ENCODE results near the gene WDR26.
"Not testable (repeated sequence)": the region's sequence is repeated elsewhere in the genome, so short reads cannot be mapped to it uniquely, and the experiment has no call there.

The WDR26 gene

DNA sequence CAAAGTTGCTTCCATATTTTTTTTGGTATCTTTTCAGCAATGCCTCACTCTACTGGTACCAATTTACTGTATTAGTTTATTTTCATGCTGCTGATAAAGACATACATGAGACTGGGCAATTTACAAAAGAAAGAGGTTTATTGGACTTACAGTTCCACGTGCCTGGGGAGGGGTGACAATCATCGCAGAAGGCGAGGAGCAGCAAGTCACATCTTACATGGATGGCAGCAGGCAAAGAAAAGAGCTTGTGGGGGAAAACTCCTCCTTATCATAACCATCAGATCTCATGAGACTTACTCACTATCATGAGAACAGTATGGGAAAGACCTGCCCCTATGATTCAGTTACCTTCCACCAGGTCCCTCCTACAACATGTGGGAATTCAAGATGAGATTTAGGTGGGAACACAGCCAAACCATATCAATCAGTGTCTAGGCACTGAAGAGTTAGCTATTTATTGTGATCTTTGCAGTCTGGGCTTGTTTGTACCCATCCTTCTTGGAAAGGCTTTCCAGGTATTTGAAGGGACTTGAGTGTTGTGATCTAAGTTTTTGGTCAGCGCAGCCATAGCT lies 46.4 kb upstream of the WDR26 start:
- not testable (repeated sequence) for DNase-seq; H3K9me3 ChIP-seq (ENCODE audit: control insufficient read depth, low read length); H2AK5ac ChIP-seq (ENCODE audit: low read length, severe bottlenecking); H3K14ac ChIP-seq (ENCODE audit: low read length in 2 of 2); H3K4me3 ChIP-seq (ENCODE audit: insufficient read depth in 1 of 2, low read depth in 1 of 2, low read length in 2 of 2); H2AFZ ChIP-seq (ENCODE audit: low read depth, low read length); H3K79me1 ChIP-seq (replicated peaks; ENCODE audit: low read length, poor library complexity, severe bottlenecking); H3K36me3 ChIP-seq (ENCODE audit: control insufficient read depth in 1 of 2, insufficient read depth in 2 of 2, low read depth in 1 of 2, low read length in 2 of 2); H4K8ac ChIP-seq (ENCODE audit: low read length); H3K9ac ChIP-seq (ENCODE audit: low read length); H4K91ac ChIP-seq (ENCODE audit: low read length); H2BK5ac ChIP-seq (ENCODE audit: low read depth, low read length, poor library complexity, severe bottlenecking); H3K23ac ChIP-seq (ENCODE audit: low read length in 2 of 2); H3K4me2 ChIP-seq (ENCODE audit: low read length, poor library complexity, severe bottlenecking); H3K27me3 ChIP-seq (ENCODE audit: control insufficient read depth in 1 of 2, insufficient read depth in 1 of 2, low read length in 2 of 2); H3K4ac ChIP-seq (ENCODE audit: low read depth in 1 of 2, low read length in 2 of 2); H2BK12ac ChIP-seq (ENCODE audit: low read length in 2 of 2); H2BK15ac ChIP-seq (ENCODE audit: low read depth, poor library complexity, severe bottlenecking); H3K27ac ChIP-seq (ENCODE audit: low read length, poor library complexity, severe bottlenecking); H3K18ac ChIP-seq (ENCODE audit: low read depth in 1 of 2, low read length in 2 of 2); H3K4me1 ChIP-seq (ENCODE audit: control insufficient read depth, insufficient read depth, low read depth, low read length); H2BK120ac ChIP-seq (ENCODE audit: low read depth, low read length)
- WGBS = 92% methylated on average over 4 of the region's 4 CpGs

DNA sequence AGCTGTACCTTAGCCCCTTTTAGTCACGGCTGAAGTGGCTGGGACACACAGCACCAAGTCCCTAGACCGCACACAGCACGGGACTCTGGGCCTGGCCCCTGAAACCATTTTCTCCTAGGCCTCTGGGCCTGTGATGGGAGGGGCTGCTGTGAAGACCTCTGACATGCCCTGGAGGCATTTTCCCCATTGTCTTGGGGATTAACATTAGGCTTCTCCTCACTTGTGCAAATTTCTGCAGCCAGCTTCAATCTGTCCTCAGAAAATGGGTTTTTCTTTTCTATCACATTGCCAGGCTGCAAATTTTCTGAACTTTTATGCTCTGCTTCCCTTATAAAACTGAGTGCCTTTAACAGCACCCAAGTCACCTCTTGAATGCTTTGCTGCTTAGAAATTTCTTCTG lies 45.6 kb upstream of the WDR26 start:
- not testable (repeated sequence) for H3K27me3 ChIP-seq (ENCODE audit: control insufficient read depth in 1 of 2, insufficient read depth in 1 of 2, low read length in 2 of 2); H3K27ac ChIP-seq (ENCODE audit: low read length, poor library complexity, severe bottlenecking); DNase-seq; H3K4me2 ChIP-seq (ENCODE audit: low read length, poor library complexity, severe bottlenecking); H3K4me3 ChIP-seq (ENCODE audit: insufficient read depth in 1 of 2, low read depth in 1 of 2, low read length in 2 of 2); H3K36me3 ChIP-seq (ENCODE audit: control insufficient read depth in 1 of 2, insufficient read depth in 2 of 2, low read depth in 1 of 2, low read length in 2 of 2); H2AFZ ChIP-seq (ENCODE audit: low read depth, low read length); H3K9me3 ChIP-seq (ENCODE audit: control insufficient read depth, low read length); H2BK5ac ChIP-seq (ENCODE audit: low read depth, low read length, poor library complexity, severe bottlenecking); H3K4ac ChIP-seq (ENCODE audit: low read depth in 1 of 2, low read length in 2 of 2); H3K14ac ChIP-seq (ENCODE audit: low read length in 2 of 2); H2BK120ac ChIP-seq (ENCODE audit: low read depth, low read length); H3K9ac ChIP-seq (ENCODE audit: low read length); H2BK12ac ChIP-seq (ENCODE audit: low read length in 2 of 2); H4K91ac ChIP-seq (ENCODE audit: low read length); H3K18ac ChIP-seq (ENCODE audit: low read depth in 1 of 2, low read length in 2 of 2); H3K4me1 ChIP-seq (ENCODE audit: control insufficient read depth, insufficient read depth, low read depth, low read length); H4K8ac ChIP-seq (ENCODE audit: low read length); H2BK15ac ChIP-seq (ENCODE audit: low read depth, poor library complexity, severe bottlenecking); H2AK5ac ChIP-seq (ENCODE audit: low read length, severe bottlenecking); H3K79me1 ChIP-seq (replicated peaks; ENCODE audit: low read length, poor library complexity, severe bottlenecking); H3K23ac ChIP-seq (ENCODE audit: low read length in 2 of 2)
- 92% methylated on average over 3 of the region's 3 CpGs for WGBS

DNA sequence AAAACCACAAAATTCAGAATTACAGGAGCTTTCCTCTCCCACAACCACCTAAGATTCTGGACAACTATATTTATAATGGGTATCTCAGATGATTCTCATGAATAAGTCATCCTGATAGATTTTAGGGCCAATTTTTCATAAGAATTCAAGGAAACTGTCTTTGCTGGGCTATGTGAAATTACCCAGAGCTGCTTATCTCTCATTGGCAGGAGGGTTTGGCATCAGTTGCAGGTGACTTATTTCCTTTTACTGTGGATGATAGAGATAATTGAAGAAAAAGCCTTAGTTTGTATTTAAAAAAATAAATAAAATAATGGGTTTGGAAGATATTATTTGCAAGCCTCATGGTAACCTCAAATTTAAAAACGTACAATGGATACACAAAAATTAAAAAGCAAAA lies 38.2 kb upstream of the WDR26 start:
- no peak overlapping the region for H2BK120ac ChIP-seq (ENCODE audit: low read depth, low read length)
- H3K23ac ChIP-seq (ENCODE audit: low read length in 2 of 2) = no peak overlapping the region
- no peaks in the 10 kb centered on the region for H3K36me3 ChIP-seq (ENCODE audit: control insufficient read depth in 1 of 2, insufficient read depth in 2 of 2, low read depth in 1 of 2, low read length in 2 of 2)
- H4K8ac ChIP-seq (ENCODE audit: low read length) = no peak overlapping the region
- no peaks in the 10 kb centered on the region for H3K27me3 ChIP-seq (ENCODE audit: control insufficient read depth in 1 of 2, insufficient read depth in 1 of 2, low read length in 2 of 2)
- no peak for DNase-seq
- no peak overlapping the region for H3K4me3 ChIP-seq (ENCODE audit: insufficient read depth in 1 of 2, low read depth in 1 of 2, low read length in 2 of 2)
- H3K9ac ChIP-seq (ENCODE audit: low read length) = no peak overlapping the region
- H2BK12ac ChIP-seq (ENCODE audit: low read length in 2 of 2) = no peak overlapping the region
- no peak overlapping the region for H2AK5ac ChIP-seq (ENCODE audit: low read length, severe bottlenecking)
- no peaks in the 10 kb centered on the region for H3K4me1 ChIP-seq (ENCODE audit: control insufficient read depth, insufficient read depth, low read depth, low read length)
- H2AFZ ChIP-seq (ENCODE audit: low read depth, low read length) = no peak overlapping the region
- no CpG with 5 or more reads among the region's 1 CpG for WGBS
- no peak overlapping the region for H2BK5ac ChIP-seq (ENCODE audit: low read depth, low read length, poor library complexity, severe bottlenecking)
- H4K91ac ChIP-seq (ENCODE audit: low read length) = no peak overlapping the region
- no peak overlapping the region for H3K4ac ChIP-seq (ENCODE audit: low read depth in 1 of 2, low read length in 2 of 2)
- peaks cover 5% of the 10 kb centered on the region for H3K9me3 ChIP-seq (ENCODE audit: control insufficient read depth, low read length)
- H3K14ac ChIP-seq (ENCODE audit: low read length in 2 of 2) = no peak overlapping the region
- no peak overlapping the region for H2BK15ac ChIP-seq (ENCODE audit: low read depth, poor library complexity, severe bottlenecking)
- no peak overlapping the region for H3K4me2 ChIP-seq (ENCODE audit: low read length, poor library complexity, severe bottlenecking)
- no peak overlapping the region for H3K27ac ChIP-seq (ENCODE audit: low read length, poor library complexity, severe bottlenecking)
- no peak overlapping the region for H3K18ac ChIP-seq (ENCODE audit: low read depth in 1 of 2, low read length in 2 of 2)
- H3K79me1 ChIP-seq (replicated peaks; ENCODE audit: low read length, poor library complexity, severe bottlenecking) = no peaks in the 10 kb centered on the region

DNA sequence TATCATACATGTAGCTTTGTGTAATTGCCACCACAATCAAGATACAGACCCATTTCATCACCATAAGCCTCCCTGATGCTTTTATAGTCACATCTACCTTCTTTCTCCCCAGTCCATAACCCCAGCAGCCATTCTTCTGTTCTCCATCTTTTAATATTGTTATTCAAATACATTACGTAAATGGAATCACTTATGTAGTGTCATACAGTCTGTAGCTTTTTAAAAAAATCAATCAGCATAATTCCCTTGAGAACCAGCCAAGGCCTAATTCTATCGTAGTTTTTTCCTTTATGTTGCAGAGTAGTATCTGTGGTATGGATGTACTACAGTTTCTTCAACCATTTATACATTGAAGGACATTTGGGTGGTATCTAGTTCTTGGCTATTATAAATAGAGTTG lies 31.6 kb upstream of the WDR26 start:
- DNase-seq = no peak
- Histone ChIP-seq H3K4me3 (ENCODE audit: insufficient read depth in 1 of 2, low read depth in 1 of 2, low read length in 2 of 2) (no peak overlapping the region), H3K4me1 (ENCODE audit: control insufficient read depth, insufficient read depth, low read depth, low read length) (no peaks in the 10 kb centered on the region), H3K4me2 (ENCODE audit: low read length, poor library complexity, severe bottlenecking) (no peak overlapping the region), H3K36me3 (ENCODE audit: control insufficient read depth in 1 of 2, insufficient read depth in 2 of 2, low read depth in 1 of 2, low read length in 2 of 2) (no peaks in the 10 kb centered on the region), H3K9me3 (ENCODE audit: control insufficient read depth, low read length) (peaks cover 5% of the 10 kb centered on the region), H3K23ac (ENCODE audit: low read length in 2 of 2) (no peak overlapping the region), H2BK5ac (ENCODE audit: low read depth, low read length, poor library complexity, severe bottlenecking) (no peak overlapping the region), H3K18ac (ENCODE audit: low read depth in 1 of 2, low read length in 2 of 2) (no peak overlapping the region), H2BK12ac (ENCODE audit: low read length in 2 of 2) (no peak overlapping the region), H3K9ac (ENCODE audit: low read length) (no peak overlapping the region), H3K79me1 (replicated peaks; ENCODE audit: low read length, poor library complexity, severe bottlenecking) (no peaks in the 10 kb centered on the region), H2AFZ (ENCODE audit: low read depth, low read length) (no peak overlapping the region), H2BK15ac (ENCODE audit: low read depth, poor library complexity, severe bottlenecking) (no peak overlapping the region), H2AK5ac (ENCODE audit: low read length, severe bottlenecking) (no peak overlapping the region), H3K4ac (ENCODE audit: low read depth in 1 of 2, low read length in 2 of 2) (no peak overlapping the region), H3K27ac (ENCODE audit: low read length, poor library complexity, severe bottlenecking) (no peak overlapping the region), H3K14ac (ENCODE audit: low read length in 2 of 2) (no peak overlapping the region), H4K91ac (ENCODE audit: low read length) (no peak overlapping the region), H2BK120ac (ENCODE audit: low read depth, low read length) (no peak overlapping the region), H4K8ac (ENCODE audit: low read length) (no peak overlapping the region), H3K27me3 (ENCODE audit: control insufficient read depth in 1 of 2, insufficient read depth in 1 of 2, low read length in 2 of 2) (no peaks in the 10 kb centered on the region)
- WGBS = 100% methylated on average over 1 of the region's 2 CpGs

Data from mesenchymal stem cell (in vitro differentiated cells and primary cell).